SKM-1 treated with dmso at 0.1 percent for 144 hours (cell line): Measurements from ENCODE around the gene LRRC27.
A peak's percentile ranks its signal among the peaks of the same experiment; 100 is the strongest.
"Not testable (repeated sequence)": the region's sequence is repeated elsewhere in the genome, so short reads cannot be mapped to it uniquely, and the experiment has no call there.

Experiments used
- DNase-seq: peaks from one replicate; lab custom pipeline; 2025; ENCODE audit not compliant: unreplicated experiment; lab: John Stamatoyannopoulos, UW

Gene LRRC27

DNA sequence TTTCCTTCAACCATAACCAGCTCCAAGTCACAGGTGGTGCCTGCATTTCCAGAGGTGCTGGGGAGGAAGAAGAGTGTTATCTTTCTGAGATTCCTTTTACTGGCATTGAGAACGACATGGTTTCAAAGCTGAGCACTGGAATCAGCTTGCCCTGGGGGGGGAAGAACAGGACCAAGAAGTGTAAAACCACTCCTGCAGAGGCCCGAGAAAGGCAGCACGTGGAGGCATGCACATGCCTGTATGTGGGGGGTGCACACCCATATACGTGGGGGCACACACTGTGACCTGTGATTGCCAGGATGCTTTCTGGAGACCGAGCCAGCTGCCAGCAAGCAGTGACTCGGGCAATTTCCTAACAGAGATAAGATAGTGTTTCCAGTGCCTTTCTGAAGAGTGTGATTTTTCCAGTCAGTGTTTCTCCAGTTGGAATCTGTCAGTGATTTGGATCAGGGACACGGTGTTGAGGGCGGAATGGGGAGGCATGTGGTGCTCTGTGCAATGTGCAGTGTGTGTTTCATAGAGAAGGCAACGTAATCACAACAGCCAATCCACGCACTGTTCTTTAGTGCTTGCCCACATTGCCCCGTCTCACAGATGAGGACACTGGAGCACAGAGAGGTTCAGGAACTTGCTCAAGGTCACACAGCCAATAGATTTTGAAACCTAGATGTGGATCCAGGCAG lies 4.2 kb downstream of the LRRC27 start:
- no peak for DNase-seq

DNA sequence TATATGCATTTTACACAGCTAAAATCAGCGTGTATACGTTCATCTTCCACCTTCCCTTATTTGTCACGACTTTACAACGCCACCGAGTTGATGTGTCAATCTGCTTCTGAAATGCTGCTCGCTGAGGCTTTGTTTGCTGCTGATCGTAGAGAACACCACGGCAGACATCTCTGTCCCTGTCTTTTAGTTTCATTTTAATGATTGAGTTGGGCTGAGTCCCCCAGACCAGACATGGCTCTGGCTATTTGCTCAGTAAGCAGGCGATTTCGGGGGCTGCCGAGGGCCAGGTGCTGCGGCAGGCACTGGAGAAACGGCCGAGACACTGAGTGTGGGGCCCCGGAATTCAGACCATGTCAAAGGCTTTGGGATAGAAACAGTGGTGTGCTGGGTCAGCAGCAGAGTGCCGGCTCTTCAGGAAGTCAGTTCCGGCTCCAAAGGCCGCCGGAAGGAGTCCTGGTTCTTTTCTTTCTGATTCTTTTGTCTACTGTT lies 5.0 kb downstream of the LRRC27 start:
- DNase-seq = no peak

DNA sequence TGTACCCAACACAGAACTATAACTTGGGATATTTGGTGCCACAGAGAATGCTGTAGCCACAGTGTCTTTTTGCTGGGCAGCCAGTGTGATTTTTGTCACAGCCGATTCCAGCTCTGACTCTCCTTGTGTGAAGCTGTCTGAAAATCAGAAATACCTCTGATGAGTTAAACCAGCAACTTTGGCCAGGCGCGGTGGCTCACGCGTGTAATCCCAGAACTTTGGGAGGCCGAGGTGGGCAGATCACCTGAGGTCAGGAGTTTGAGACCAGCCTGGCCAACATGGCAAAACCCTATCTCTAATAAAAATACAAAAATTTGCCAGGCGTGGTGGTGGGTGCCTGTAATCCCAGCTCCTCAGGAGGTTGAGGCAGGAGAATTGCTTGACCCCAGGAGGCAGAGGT lies 5.9 kb downstream of the LRRC27 start:
- not testable (repeated sequence) for DNase-seq

DNA sequence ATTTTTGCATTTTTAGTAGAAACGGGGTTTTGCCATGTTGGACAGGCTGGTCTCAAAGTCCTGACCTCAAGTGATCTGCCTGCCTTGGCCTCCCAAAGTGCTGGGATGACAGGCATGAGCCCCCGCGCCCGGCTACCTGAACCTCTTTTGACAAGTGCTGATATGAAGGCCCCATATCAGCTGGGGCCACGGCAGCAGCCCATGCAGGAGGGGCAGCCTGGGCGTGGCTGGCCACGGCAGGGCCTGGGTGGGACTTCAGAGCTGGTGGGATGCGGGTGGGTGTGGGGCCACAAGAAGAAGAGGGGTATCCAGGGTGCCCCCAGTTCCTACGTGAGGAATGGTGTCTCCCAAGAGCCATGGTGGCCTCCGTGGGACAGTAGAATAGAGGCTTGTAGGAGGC lies 6.9 kb downstream of the LRRC27 start:
- no peak for DNase-seq

DNA sequence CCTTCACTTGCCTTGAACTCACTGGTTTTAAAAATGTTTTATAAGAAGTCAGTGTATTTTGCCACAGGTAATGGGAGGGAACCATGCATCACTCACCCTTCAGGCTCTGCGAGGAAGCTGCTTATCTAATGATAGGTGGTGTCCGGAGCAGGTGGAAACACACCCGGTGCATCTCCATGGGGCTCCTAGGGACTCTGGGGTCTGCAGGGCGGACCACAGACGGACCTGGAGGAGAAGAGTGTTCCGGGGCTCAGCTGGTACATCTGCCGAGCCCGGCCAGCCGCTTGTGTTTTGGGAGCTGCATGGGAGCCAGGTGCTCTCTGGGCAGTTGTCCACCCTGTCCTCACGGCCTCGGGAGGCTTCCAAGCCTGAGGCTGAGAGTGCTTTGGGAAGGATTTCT lies 7.3 kb downstream of the LRRC27 start:
- no peak for DNase-seq

DNA sequence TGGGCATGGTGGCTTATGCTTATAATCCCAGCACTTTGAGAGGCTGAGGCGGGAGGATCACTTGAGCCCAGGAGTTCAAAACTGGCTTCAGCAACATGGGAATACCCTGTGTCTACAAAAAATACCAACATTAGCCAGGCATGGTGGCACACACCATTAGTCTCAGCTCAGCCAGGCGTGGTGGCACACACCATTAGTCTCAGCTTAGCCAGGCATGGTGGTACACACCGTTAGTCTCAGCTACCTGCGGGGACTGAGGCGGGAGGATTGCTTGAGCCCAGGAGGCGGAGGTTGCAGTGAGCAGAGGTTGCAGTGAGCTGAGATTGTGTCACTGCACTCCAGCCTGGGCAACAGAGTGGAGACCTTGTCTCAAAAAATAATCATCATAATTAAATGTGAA lies 9.0 kb downstream of the LRRC27 start:
- no peak for DNase-seq

DNA sequence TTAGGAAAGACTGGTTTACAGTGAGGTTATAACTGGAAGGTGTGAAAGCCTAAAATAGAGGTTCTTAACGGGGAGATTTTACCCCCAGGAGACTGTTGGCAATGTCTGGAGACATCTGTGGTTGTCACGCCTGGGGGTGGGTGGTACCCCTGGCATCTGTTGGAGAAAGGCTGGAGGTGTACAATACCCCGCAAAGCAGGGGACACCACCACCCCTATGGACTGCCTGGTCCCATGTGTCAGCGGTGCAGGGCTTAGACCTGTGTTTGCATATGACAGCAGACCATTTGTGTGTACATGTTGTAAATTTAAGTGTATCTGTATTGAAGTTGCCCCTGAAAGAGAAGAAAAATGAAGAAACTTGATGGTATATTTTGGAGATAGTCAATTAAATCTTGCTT lies 9.8 kb downstream of the LRRC27 start:
- no peak for DNase-seq

DNA sequence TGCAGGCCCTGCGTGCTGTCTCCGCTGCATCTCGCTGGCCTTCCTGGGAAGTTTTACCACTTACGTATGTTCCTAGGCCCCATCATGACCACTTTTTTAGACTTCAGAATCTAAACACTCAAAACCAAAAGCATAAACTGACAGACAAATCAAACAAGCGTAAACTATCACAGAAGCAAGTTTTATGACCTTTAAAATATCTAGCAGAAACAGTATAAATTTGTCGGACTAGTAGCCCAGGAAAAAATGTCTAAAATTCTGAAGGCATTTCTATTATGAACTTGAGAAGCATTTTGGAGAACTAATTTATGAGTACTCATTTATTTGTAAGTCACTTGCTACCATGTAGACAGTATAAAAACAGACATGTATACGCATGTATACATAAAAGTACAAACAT lies 10.6 kb downstream of the LRRC27 start:
- DNase-seq = no peak

DNA sequence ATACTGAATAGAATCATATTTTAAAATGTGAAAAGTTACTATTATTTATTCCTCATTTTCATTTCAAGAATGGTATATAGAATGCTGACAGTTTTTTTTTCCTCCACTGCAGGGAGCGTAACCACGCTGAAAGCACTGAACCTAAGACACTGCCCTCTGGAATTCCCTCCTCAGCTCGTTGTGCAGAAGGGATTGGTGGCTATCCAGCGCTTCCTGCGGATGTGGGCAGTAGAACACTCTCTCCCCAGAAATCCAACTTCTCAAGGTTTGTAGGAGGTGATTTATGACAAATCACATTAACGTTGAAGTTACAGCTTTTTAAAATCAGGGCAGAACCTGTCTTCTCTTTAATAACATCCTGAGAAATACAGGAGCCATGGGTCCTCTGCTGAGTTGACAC lies 12.4 kb downstream of the LRRC27 start:
- no peak for DNase-seq

DNA sequence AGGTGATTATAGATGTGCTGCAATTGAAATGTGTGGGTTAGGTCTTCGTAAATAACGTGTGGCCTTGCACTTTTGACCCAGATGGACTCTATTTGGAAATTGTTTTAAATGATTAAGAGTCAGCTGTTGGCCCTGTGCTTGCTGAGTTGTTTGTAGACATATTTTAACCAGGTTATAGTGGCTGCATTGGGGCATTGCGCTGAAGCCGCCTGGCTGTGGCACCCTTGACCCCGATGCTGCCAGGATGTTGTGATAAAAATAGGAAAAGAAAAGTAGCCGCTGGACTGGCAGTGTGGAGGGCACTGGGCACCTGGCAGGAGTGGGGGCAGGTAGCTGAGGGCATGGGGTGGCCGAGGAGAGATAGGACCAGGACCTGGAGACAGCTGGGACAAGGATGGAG lies 13.4 kb downstream of the LRRC27 start:
- no peak for DNase-seq

DNA sequence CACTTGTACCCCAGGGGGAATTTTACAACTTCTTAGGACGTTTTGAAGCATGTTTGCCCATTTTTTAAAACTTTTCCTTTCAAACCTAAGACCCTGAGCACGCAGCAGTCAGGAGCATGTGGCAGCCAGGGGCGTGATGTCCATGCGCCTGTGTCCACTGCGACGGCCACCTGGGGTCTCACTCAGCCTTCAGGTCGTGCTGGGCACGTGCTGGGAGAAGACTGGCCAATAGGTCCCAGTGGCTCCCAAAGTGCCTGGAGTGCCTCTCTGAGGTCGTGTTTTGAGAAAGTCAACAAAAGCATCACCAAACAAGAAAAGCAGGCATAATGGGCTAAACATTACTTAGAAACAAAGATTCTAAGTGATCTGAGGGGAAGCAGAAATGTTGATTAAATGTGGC lies 14.8 kb downstream of the LRRC27 start:
- no peak for DNase-seq

DNA sequence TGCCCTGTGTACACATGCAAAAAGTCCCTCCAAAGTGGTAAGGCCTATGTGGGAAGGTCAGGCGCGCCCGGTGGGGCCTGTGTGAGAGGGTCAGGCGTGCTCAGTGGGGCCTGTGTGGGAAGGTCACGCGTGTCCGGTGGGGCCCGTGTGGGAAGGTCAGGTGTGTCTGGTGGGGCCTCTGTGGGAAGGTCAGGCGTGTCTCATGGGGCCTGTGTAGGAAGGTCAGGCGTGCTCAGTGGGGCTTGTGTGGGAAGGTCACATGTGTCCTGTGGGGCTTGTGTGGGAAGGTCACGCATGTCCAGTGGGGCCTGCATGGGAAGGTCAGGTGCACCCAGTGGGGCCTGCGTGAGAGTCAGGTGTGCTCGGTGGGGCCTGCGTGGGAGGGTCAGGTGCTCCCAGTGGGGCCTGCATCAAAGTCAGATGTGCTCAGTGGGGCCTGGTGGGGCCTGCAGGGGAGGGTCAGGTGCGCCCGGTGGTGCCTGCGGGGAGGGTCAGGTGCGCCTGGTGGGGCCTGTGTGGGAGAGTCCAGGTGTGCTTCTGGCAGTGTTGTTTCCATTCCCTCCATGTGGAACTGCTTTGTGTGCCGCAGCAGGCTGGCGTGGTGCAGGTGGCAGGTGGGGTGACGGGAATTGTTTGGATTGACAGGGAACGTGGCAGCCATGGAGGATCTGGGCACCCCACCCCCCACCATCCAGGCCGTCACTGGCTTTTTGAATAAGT lies 15.4 kb downstream of the LRRC27 start:
- no peak for DNase-seq

DNA sequence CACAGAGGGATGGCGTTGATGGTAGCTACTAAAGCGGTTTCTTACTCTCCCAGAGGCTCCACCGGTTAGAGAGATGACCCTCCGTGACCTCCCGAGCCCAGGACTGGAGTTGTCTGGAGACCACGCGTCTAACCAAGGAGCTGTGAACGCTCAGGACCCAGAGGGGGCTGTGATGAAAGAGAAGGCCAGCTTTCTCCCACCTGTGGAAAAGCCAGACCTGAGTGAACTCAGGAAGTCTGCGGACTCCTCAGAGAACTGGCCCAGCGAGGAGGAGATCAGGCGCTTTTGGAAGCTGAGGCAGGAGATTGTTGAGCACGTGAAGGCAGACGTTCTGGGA lies 15.9 kb downstream of the LRRC27 start:
- no peak for DNase-seq

DNA sequence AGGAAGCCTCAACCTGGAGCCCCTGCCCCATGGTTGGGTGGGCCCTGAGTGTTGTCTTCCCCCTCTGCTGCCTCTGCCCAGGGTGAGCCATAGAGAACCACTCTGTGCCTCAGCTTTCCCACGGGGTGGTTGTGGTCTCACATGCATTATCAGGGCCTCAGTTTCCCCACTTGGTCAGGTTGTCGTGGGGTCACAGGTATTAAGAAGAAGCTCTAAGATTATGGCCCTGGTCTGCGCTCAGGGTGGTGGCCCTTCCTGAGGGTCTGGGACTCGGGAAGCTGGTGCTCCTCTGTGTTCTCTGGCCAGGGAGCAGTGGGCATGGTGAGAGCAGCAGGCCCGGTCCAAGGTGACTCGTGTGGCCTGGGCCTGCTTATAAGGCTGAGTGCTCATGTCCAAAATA lies 17.8 kb downstream of the LRRC27 start:
- DNase-seq = no peak

DNA sequence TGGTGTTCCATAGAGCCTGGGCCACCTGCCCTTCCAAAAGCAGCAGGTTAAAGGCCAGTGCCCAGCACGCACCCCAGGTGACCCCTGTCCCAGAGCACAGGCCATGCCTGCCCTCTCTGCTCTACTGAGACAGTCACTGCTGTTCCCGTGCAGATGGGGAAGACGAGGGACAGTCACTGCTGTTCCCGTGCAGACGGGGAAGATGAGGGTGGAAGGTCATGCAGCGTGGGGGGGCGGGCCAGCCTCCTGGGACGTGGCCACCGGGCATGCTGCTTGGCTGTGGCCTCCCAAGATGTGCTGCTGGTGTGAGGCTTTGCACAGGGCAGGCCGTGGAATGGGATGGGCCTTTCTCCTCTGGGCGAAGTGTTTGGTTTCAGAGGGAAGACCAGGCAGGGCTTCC lies 18.4 kb downstream of the LRRC27 start:
- DNase-seq = no peak

DNA sequence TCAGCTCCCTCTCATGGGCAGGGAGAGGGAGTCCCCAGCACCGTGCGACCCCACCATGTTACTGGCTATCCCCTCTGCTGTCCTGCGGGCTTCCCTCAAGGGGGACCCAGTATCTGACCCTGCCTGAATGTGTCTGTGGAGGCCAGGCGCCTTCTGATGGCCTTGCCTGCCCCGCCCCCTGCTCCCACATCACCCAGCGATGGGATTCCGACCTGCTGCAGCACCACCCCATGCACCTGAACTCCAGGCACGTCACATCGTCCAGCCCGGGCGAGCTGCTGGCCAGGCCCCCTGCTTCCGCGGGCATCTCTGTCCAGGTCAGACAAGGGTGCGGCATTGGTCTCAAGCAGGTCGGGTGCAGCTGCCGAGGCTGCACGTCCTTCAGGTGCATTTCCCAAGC lies 19.0 kb downstream of the LRRC27 start:
- no peak for DNase-seq

DNA sequence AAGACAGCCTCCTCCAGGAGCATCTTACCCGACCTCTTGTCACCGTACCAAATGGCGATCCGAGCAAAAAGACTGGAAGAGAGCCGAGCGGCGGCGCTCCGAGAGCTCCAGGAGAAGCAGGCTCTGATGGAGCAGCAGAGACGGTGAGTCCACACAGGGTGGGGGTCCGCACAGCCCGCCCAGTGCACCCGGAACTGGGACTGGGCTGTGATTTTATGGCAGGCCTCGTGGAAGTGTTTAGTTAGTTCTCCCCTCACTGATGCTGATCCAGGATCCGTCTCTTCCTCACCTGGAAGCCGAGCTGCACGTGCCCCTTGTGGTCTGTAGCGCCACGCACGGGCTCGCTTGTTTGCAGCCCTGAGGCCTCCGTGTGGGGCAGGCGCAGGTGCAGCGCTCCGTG lies 19.6 kb downstream of the LRRC27 start:
- no peak for DNase-seq

DNA sequence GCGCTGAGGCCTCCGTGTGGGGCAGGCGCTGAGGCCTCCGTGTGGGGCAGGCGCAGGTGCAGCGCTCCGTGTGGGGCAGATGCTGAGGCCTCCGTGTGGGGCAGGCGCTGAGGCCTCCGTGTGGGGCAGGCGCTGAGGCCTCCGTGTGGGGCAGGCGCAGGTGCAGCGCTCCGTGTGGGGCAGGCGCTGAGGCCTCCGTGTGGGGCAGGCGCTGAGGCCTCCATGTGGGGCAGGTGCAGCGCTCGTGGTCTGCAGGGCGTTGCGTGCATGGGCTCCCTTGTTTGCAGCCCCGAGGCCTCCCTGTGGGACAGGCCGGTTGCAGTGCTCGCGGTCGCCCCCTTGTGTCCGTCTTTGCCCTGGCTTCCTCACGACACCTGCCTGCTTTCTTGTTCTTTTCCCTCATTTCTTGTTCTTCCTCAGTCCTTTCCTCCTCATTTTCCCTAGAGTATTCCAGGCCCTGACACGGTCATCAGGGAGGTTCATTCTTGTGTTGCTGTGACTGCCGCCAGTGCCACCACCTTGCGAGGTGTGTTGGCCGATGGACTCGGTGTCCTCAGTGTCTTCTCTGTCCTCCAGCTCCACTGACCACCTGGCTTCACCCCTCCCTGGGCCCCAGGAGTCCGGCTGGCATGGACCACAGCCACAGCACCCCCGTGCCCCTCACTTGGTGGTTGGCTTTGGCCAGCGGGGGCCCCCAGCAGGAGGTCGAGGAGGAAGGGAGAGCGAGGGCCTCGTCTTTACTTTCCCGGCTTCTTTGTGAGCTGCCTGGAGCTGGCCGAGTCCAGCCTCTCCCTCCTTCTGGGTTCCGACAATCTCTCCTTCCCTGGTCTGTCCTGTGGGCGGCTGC lies 20.7 kb downstream of the LRRC27 start:
- DNase-seq = peak; percentile 50

DNA sequence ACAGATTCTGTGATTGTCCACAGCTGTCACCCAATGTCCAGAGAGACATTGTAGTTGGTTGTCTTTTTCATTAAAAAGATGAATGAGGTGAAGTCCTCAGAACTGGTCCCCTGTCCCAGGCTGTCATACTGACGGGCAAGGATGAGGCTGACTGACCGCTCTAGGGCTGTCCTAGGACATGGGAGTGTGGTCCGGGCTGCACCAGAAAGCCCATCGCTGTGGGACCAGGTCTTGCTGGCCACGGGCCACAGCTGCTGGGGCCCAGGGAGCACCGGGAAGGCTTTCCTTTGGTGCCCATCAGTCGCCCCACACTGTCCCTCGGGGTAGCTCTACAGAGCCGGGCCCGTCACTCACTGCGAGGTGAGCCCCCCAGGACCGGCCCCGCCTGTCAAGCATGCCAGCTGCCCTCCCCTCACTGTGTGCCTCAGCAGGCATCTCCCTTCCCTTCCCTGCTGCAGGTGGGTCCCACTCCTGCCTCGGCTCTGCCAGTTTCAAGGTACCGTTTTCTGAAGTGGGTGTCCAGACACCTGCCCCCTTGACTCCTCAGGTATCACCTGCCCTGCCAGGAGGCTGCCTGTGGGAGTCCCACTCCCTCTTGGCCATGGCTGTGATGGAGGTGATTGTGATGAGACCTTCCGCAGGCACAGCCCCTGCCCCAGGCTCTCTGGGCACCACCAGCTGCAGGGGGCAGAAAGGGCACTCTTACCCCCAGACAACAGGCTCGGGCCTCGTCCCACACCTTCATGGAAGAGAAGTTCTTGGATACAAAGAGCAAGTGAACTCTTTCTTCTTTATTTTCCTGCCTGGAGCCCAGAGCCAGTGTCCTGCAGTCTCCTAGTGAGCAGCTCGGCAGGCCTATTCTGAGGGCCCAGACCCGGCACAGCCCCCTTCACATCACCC lies 21.7 kb downstream of the LRRC27 start:
- DNase-seq = no peak

DNA sequence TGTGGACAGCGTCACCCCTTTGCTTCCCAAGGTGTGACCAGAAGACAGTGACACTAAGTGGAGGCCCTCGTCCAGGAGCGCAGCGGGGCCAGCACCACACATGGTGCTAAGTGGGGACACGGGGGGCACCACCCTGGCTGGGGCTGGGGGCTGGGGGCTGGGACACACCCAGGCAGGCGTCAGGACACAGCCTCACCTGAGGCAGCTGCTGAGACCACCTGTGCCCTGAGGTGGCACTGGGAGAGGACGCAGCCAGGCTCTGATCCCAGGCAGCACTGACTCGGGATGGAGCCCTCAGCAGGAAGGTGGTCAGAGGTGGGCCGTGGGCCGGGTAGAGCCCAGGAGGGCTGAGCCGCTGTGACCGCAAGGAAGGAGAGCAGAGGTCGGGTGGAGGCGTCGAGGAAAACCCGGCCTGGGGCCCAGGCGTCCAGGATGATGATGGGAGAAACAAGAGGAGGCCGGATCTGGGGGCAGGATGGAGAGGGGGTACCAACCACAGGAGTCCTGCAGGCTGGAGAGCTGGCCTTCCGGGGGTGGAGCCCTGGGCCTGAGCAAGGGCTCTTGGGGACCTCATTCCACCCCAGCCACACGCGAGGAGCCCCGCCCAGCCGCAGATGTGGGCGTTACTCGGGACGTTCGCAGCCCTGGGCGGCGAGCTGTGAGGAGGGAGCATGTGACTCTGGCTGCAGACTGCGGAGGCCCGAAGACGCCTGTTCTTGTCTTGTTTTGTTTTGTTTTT lies 22.5 kb downstream of the LRRC27 start:
- DNase-seq = no peak
